ENCODE measurements around the gene TPP1.

DNA sequence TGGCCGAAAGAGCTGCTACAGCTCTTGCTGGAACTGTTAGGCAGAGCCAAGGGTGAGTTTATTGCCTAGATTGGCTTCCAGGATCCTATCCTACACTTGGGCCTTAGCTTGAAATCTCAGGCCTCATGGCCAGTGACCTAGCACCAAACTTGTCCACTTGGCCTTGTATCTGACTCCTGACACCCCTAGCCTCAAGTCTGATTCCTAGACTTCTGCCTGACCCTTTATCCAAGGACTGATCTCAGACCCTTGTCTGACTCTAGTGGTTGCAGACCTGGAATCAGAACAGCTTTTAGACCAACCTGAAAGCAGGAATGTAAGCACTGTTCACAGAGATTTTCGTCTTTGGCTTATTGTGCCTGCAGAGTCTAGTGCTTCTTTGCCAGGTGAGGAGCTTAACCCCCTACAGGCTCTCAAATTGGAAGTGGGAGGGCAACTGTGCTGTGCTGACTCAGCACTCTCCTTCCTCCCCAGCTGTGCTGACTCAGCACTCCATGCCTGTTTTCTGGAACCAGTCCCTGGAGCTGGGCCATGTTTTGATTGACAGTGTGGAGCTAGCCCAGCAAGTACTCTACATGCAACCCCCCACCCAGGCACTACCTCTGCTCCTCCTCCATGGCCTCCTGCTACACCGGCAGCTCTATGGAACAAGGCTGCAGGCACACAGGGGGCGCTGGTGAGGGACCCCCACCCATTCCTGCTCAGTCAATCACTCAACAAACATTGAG is 50.9 kb downstream of the TPP1 start:
- TF ChIP-seq, protein P1, sequence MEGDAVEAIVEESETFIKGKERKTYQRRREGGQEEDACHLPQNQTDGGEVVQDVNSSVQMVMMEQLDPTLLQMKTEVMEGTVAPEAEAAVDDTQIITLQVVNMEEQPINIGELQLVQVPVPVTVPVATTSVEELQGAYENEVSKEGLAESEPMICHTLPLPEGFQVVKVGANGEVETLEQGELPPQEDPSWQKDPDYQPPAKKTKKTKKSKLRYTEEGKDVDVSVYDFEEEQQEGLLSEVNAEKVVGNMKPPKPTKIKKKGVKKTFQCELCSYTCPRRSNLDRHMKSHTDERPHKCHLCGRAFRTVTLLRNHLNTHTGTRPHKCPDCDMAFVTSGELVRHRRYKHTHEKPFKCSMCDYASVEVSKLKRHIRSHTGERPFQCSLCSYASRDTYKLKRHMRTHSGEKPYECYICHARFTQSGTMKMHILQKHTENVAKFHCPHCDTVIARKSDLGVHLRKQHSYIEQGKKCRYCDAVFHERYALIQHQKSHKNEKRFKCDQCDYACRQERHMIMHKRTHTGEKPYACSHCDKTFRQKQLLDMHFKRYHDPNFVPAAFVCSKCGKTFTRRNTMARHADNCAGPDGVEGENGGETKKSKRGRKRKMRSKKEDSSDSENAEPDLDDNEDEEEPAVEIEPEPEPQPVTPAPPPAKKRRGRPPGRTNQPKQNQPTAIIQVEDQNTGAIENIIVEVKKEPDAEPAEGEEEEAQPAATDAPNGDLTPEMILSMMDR (IDR thresholded peaks at IDR 0.05; ENCODE audit: poor library complexity) = no peak
- TF ChIP-seq EZH2phosphoT487 (IDR thresholded peaks at IDR 0.05; ENCODE audit: low read depth, severe bottlenecking, unreplicated experiment) = no peak
